HUES6 (cell line): Measurements from ENCODE around the gene DPH6.

Experiments used
- H3K27ac ChIP-seq: 2 replicates; pipeline ENCODE4 v1.7.0; 2013; ENCODE audit warnings: low read depth, mild to moderate bottlenecking, low read length, inconsistent platforms
- H3K27me3 ChIP-seq: 2 replicates; pipeline ENCODE4 v1.6.1; 2013; ENCODE audit warnings: low read length; ENCODE audit not compliant: control insufficient read depth, insufficient read depth
- H3K36me3 ChIP-seq: 2 replicates; pipeline ENCODE4 v1.6.1; 2013; ENCODE audit warnings: low read length; ENCODE audit not compliant: control insufficient read depth, insufficient read depth
- H3K4me1 ChIP-seq: 2 replicates; pipeline ENCODE4 v1.6.1; 2013; ENCODE audit warnings: low read length; ENCODE audit not compliant: control insufficient read depth, insufficient read depth
- H3K4me3 ChIP-seq: 2 replicates; pipeline ENCODE4 v1.5.1; 2013; ENCODE audit warnings: low read depth, low read length
- H3K9ac ChIP-seq: one replicate; pipeline ENCODE4 v1.6.1; 2013; ENCODE audit warnings: mild to moderate bottlenecking, low read length
- H3K9me3 ChIP-seq: 2 replicates; pipeline ENCODE4 v1.6.1; 2013; ENCODE audit warnings: low read depth, low read length; ENCODE audit not compliant: control insufficient read depth, insufficient read depth

DPH6 gene

GRCh38 chr15:35486296-35486695 is 59.7 kb downstream of the DPH6 start:
- Histone ChIP-seq H3K27me3 (no peaks in the 10 kb centered on the region), H3K9me3 (peaks cover 56% of the 10 kb centered on the region), H3K27ac (no peak overlapping the region), H3K36me3 (peaks cover 32% of the 10 kb centered on the region), H3K4me3 (no peak overlapping the region), H3K4me1 (no peaks in the 10 kb centered on the region), H3K9ac (no peak overlapping the region)

GRCh38 chr15:35485411-35485810 is 60.6 kb downstream of the DPH6 start:
- peaks cover 29% of the 10 kb centered on the region for H3K36me3 ChIP-seq
- no peak overlapping the region for H3K9ac ChIP-seq
- no peak overlapping the region for H3K27ac ChIP-seq
- H3K9me3 ChIP-seq = peaks cover 49% of the 10 kb centered on the region
- no peaks in the 10 kb centered on the region for H3K4me1 ChIP-seq
- no peak overlapping the region for H3K4me3 ChIP-seq
- H3K27me3 ChIP-seq = no peaks in the 10 kb centered on the region

- H3K36me3 ChIP-seq = peaks cover 26% of the 10 kb centered on the region
- H3K9me3 ChIP-seq = peaks cover 45% of the 10 kb centered on the region
- H3K27me3 ChIP-seq = no peaks in the 10 kb centered on the region
- no peak overlapping the region for H3K4me3 ChIP-seq
- no peak overlapping the region for H3K27ac ChIP-seq
- no peak overlapping the region for H3K9ac ChIP-seq
- peaks cover 4% of the 10 kb centered on the region for H3K4me1 ChIP-seq
These were observed 61.6 kb downstream of the DPH6 start for GRCh38 chr15:35484231-35484945.

GRCh38 chr15:35481992-35482391 is 64.0 kb downstream of the DPH6 start:
- Histone ChIP-seq H3K9me3 (peaks cover 26% of the 10 kb centered on the region), H3K36me3 (peaks cover 22% of the 10 kb centered on the region), H3K4me3 (no peak overlapping the region), H3K9ac (no peak overlapping the region), H3K27me3 (no peaks in the 10 kb centered on the region), H3K27ac (no peak overlapping the region), H3K4me1 (peaks cover 9% of the 10 kb centered on the region)

- no peak overlapping the region for H3K27ac ChIP-seq
- peaks cover 17% of the 10 kb centered on the region for H3K9me3 ChIP-seq
- no peak overlapping the region for H3K9ac ChIP-seq
- H3K4me3 ChIP-seq = no peak overlapping the region
- H3K36me3 ChIP-seq = peaks cover 14% of the 10 kb centered on the region; the same call in 1 of the 2 replicates
- no peaks in the 10 kb centered on the region for H3K27me3 ChIP-seq
- H3K4me1 ChIP-seq = peaks cover 9% of the 10 kb centered on the region
These were observed 64.9 kb downstream of the DPH6 start for GRCh38 chr15:35481064-35481463.

- peaks cover 7% of the 10 kb centered on the region; the same call in 1 of the 2 replicates for H3K36me3 ChIP-seq
- peaks cover 4% of the 10 kb centered on the region; the same call in 1 of the 2 replicates for H3K9me3 ChIP-seq
- peaks cover 9% of the 10 kb centered on the region for H3K4me1 ChIP-seq
- H3K27ac ChIP-seq = no peak overlapping the region
- H3K27me3 ChIP-seq = no peaks in the 10 kb centered on the region
- no peak overlapping the region for H3K9ac ChIP-seq
- no peak overlapping the region for H3K4me3 ChIP-seq
These were observed 66.5 kb downstream of the DPH6 start for GRCh38 chr15:35479423-35479822.

- no peak overlapping the region for H3K4me3 ChIP-seq
- H3K9ac ChIP-seq = no peak overlapping the region
- H3K27ac ChIP-seq = no peak overlapping the region
- H3K36me3 ChIP-seq = no peaks in the 10 kb centered on the region
- no peaks in the 10 kb centered on the region for H3K9me3 ChIP-seq
- no peaks in the 10 kb centered on the region for H3K27me3 ChIP-seq
- peaks cover 9% of the 10 kb centered on the region for H3K4me1 ChIP-seq
These were observed 68.4 kb downstream of the DPH6 start for GRCh38 chr15:35477312-35478262.

- H3K36me3 ChIP-seq = no peaks in the 10 kb centered on the region
- H3K27ac ChIP-seq = no peak overlapping the region
- no peaks in the 10 kb centered on the region for H3K27me3 ChIP-seq
- no peak overlapping the region for H3K9ac ChIP-seq
- no peaks in the 10 kb centered on the region for H3K9me3 ChIP-seq
- H3K4me3 ChIP-seq = no peak overlapping the region
- H3K4me1 ChIP-seq = no peaks in the 10 kb centered on the region
These were observed 74.9 kb downstream of the DPH6 start for GRCh38 chr15:35471024-35471423.

GRCh38 chr15:35470441-35470840 is 75.5 kb downstream of the DPH6 start:
- no peaks in the 10 kb centered on the region for H3K27me3 ChIP-seq
- H3K4me1 ChIP-seq = no peaks in the 10 kb centered on the region
- no peak overlapping the region for H3K9ac ChIP-seq
- H3K27ac ChIP-seq = no peak overlapping the region
- no peaks in the 10 kb centered on the region for H3K36me3 ChIP-seq
- H3K4me3 ChIP-seq = no peak overlapping the region
- H3K9me3 ChIP-seq = no peaks in the 10 kb centered on the region

GRCh38 chr15:35466476-35466875 is 79.5 kb downstream of the DPH6 start:
- no peaks in the 10 kb centered on the region for H3K27me3 ChIP-seq
- H3K9ac ChIP-seq = no peak overlapping the region
- no peaks in the 10 kb centered on the region for H3K4me1 ChIP-seq
- no peak overlapping the region for H3K27ac ChIP-seq
- no peaks in the 10 kb centered on the region for H3K36me3 ChIP-seq
- H3K9me3 ChIP-seq = no peaks in the 10 kb centered on the region
- no peak overlapping the region for H3K4me3 ChIP-seq

- H3K4me1 ChIP-seq = no peaks in the 10 kb centered on the region
- H3K36me3 ChIP-seq = no peaks in the 10 kb centered on the region
- no peak overlapping the region for H3K4me3 ChIP-seq
- no peak overlapping the region for H3K27ac ChIP-seq
- H3K27me3 ChIP-seq = no peaks in the 10 kb centered on the region
- H3K9me3 ChIP-seq = no peaks in the 10 kb centered on the region
- no peak overlapping the region for H3K9ac ChIP-seq
These were observed 80.2 kb downstream of the DPH6 start for GRCh38 chr15:35465783-35466182.
